Skeletal muscle tissue (tissue), 4 donors: ENCODE results near the gene GTF2H4. TPM values are rescaled to one million over a fixed set of nuclear protein-coding genes. Genes with fewer than 3 reads are reported as not detected.
"Not testable (repeated sequence)": the region's sequence is repeated elsewhere in the genome, so short reads cannot be mapped to it uniquely, and the experiment has no call there.

Experiments
- H3K27ac ChIP-seq: one replicate; pipeline ENCODE4 v1.7.0; 2013; ENCODE audit warnings: mild to moderate bottlenecking, low read depth, low read length, inconsistent platforms
- H3K27me3 ChIP-seq, 3 donors: one replicate each; pipeline ENCODE4 v1.7.0; 2013; ENCODE audit warnings: low read length in 3 of 3; ENCODE audit not compliant: control insufficient read depth in 3 of 3, insufficient read depth in 3 of 3
- H3K36me3 ChIP-seq, 3 donors: one replicate each; pipeline ENCODE4 v1.7.0; 2013; ENCODE audit warnings: low read length in 3 of 3; ENCODE audit not compliant: control insufficient read depth in 3 of 3, insufficient read depth in 3 of 3
- H3K4me1 ChIP-seq, 3 donors: one replicate each; pipeline ENCODE4 v1.7.0; 2013; ENCODE audit warnings: low read length in 3 of 3, mild to moderate bottlenecking in 3 of 3; ENCODE audit not compliant: control insufficient read depth in 3 of 3, insufficient read depth in 3 of 3
- H3K4me3 ChIP-seq, 3 donors: one replicate each; pipeline ENCODE4 v1.7.0; 2013; ENCODE audit warnings: low read length in 3 of 3
- H3K9ac ChIP-seq, 3 donors: one replicate each; pipeline ENCODE4 v1.7.0; 2013; ENCODE audit warnings: low read length in 3 of 3, mild to moderate bottlenecking in 3 of 3, moderate library complexity in 2 of 3, low read depth in 1 of 3
- H3K9me3 ChIP-seq, 3 donors: one replicate each; pipeline ENCODE4 v1.7.0; 2013; ENCODE audit warnings: low read length in 3 of 3; ENCODE audit not compliant: control insufficient read depth in 3 of 3
- total RNA-seq: library from RNA; depleted of rRNA; stranded (reverse); fragments of >200 nt; gene quantifications from one replicate; pipeline ENCODE4 v1.2.3, GENCODE V29; 2014
- donor health status: Osteomylitis.

GTF2H4 gene
- total RNA-seq, 1 donor from 2014 or later, result 7.3 TPM

- Histone ChIP-seq H3K9ac (no peak overlapping the region), H3K4me3 (no peak overlapping the region), H3K36me3 (peaks cover 89 to 97% (median 91%) of the 10 kb centered on the region in 3 donors), H3K27ac (no peak overlapping the region), H3K27me3 (no peaks in the 10 kb centered on the region), H3K4me1 (peaks cover 0 to 7% (median 6%) of the 10 kb centered on the region in 3 donors), H3K9me3 (no peaks in the 10 kb centered on the region)
Observed at GRCh38 chr6:30894935-30895334, 13.1 kb upstream of the GTF2H4 start.

- Histone ChIP-seq H3K4me3 (no peak overlapping the region), H3K36me3 (peaks cover 85 to 93% (median 90%) of the 10 kb centered on the region in 3 donors), H3K27me3 (no peaks in the 10 kb centered on the region), H3K4me1 (peaks cover 0 to 3% (median 2%) of the 10 kb centered on the region in 3 donors), H3K9ac (peak overlapping the region in 1 of 3 donors; percentile 25), H3K9me3 (no peaks in the 10 kb centered on the region), H3K27ac (no peak overlapping the region)
Observed at GRCh38 chr6:30895343-30895742, 12.7 kb upstream of the GTF2H4 start.

- no peaks in the 10 kb centered on the region for H3K4me1 ChIP-seq
- H3K27me3 ChIP-seq, result no peaks in the 10 kb centered on the region
- no peak overlapping the region for H3K4me3 ChIP-seq
- H3K36me3 ChIP-seq, result peaks cover 75 to 81% (median 78%) of the 10 kb centered on the region in 3 donors
- H3K9me3 ChIP-seq, result no peaks in the 10 kb centered on the region
- no peak overlapping the region for H3K27ac ChIP-seq
- no peak overlapping the region for H3K9ac ChIP-seq
Observed at GRCh38 chr6:30896541-30896940, 11.5 kb upstream of the GTF2H4 start.

- H3K9ac ChIP-seq, result no peak overlapping the region
- H3K27me3 ChIP-seq, result no peaks in the 10 kb centered on the region
- peaks cover 62 to 67% (median 65%) of the 10 kb centered on the region in 3 donors for H3K36me3 ChIP-seq
- no peak overlapping the region for H3K4me3 ChIP-seq
- H3K9me3 ChIP-seq, result no peaks in the 10 kb centered on the region
- H3K4me1 ChIP-seq, result no peaks in the 10 kb centered on the region
- H3K27ac ChIP-seq, result no peak overlapping the region
Observed at GRCh38 chr6:30897882-30898281, 10.1 kb upstream of the GTF2H4 start.

- H3K27ac ChIP-seq, result no peak overlapping the region
- H3K9ac ChIP-seq, result no peak overlapping the region
- no peaks in the 10 kb centered on the region for H3K4me1 ChIP-seq
- H3K27me3 ChIP-seq, result no peaks in the 10 kb centered on the region
- H3K36me3 ChIP-seq, result peaks cover 53 to 58% (median 56%) of the 10 kb centered on the region in 3 donors
- H3K4me3 ChIP-seq, result no peak overlapping the region
- H3K9me3 ChIP-seq, result no peaks in the 10 kb centered on the region
Observed at GRCh38 chr6:30898750-30899360, 9.2 kb upstream of the GTF2H4 start.

- Histone ChIP-seq H3K4me1 (no peaks in the 10 kb centered on the region), H3K27ac (no peak overlapping the region), H3K4me3 (no peak overlapping the region), H3K27me3 (no peaks in the 10 kb centered on the region), H3K36me3 (peaks cover 34 to 37% (median 37%) of the 10 kb centered on the region in 3 donors), H3K9me3 (no peaks in the 10 kb centered on the region), H3K9ac (no peak overlapping the region)
Observed at GRCh38 chr6:30900863-30901417, 7.1 kb upstream of the GTF2H4 start.

GRCh38 chr6:30901436-30901835 lies 6.6 kb upstream of the GTF2H4 start:
- no peak overlapping the region for H3K9ac ChIP-seq
- no peaks in the 10 kb centered on the region for H3K4me1 ChIP-seq
- no peaks in the 10 kb centered on the region for H3K9me3 ChIP-seq
- H3K4me3 ChIP-seq, result no peak overlapping the region
- peaks cover 29 to 33% (median 32%) of the 10 kb centered on the region in 3 donors for H3K36me3 ChIP-seq
- no peak overlapping the region for H3K27ac ChIP-seq
- no peaks in the 10 kb centered on the region for H3K27me3 ChIP-seq

GRCh38 chr6:30902196-30902595 lies 5.8 kb upstream of the GTF2H4 start:
- not testable (repeated sequence) for H3K4me3 ChIP-seq, H3K4me1 ChIP-seq, H3K9ac ChIP-seq, H3K27ac ChIP-seq, H3K9me3 ChIP-seq, H3K27me3 ChIP-seq
- peaks cover 23 to 27% (median 26%) of the 10 kb centered on the region in 3 donors for H3K36me3 ChIP-seq

GRCh38 chr6:30902709-30903108 lies 5.3 kb upstream of the GTF2H4 start:
- Histone ChIP-seq H3K27me3 (no peaks in the 10 kb centered on the region), H3K4me1 (no peaks in the 10 kb centered on the region), H3K36me3 (peaks cover 19 to 22% (median 20%) of the 10 kb centered on the region in 3 donors), H3K4me3 (no peak overlapping the region), H3K9me3 (no peaks in the 10 kb centered on the region), H3K9ac (no peak overlapping the region), H3K27ac (no peak overlapping the region)

GRCh38 chr6:30903236-30903635 lies 4.8 kb upstream of the GTF2H4 start:
- Histone ChIP-seq H3K27ac (no peak overlapping the region), H3K9ac (no peak overlapping the region), H3K9me3 (no peaks in the 10 kb centered on the region), H3K4me3 (no peak overlapping the region), H3K36me3 (peaks cover 14 to 17% (median 15%) of the 10 kb centered on the region in 3 donors), H3K4me1 (no peaks in the 10 kb centered on the region), H3K27me3 (no peaks in the 10 kb centered on the region)
